ENCODE measurements around the gene USP17L26.
"Not testable (repeated sequence)": the region's sequence is repeated elsewhere in the genome, so short reads cannot be mapped to it uniquely, and the experiment has no call there.

GRCh38 chr4:9343848-9344247, 9.4 kb downstream of the USP17L26 start, which contains the start of gene USP17L27:
- not testable (repeated sequence) for TF ChIP-seq POLR2A (conservative IDR thresholded peaks at IDR 0.05); CTBP1 (IDR thresholded peaks at IDR 0.05; ENCODE audit: borderline replicate concordance); ZNF140 (CRISPR knock-in tag; IDR thresholded peaks at IDR 0.05)
